ENCODE measurements around the gene AGBL3.

DNA sequence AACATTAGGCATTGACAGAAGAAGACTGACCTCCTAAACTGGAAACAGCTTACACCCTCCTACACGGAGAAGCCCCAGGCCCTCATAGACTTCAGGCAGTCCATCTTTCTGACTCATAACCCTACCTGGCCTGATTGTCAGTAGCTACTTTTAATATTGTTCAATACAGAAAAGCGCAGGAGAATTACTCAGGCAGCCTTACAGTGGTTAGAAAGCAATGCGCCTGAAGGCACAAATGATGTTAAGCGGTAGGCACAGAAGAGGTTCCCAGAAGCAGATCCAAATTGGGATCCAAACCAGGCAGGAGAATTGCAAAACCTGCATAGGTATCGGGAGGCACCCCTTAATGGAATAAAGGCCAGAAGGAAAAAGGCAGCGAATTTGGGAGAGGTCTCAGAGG lies 189.6 kb downstream of the AGBL3 start:
- TF ChIP-seq, protein P1, sequence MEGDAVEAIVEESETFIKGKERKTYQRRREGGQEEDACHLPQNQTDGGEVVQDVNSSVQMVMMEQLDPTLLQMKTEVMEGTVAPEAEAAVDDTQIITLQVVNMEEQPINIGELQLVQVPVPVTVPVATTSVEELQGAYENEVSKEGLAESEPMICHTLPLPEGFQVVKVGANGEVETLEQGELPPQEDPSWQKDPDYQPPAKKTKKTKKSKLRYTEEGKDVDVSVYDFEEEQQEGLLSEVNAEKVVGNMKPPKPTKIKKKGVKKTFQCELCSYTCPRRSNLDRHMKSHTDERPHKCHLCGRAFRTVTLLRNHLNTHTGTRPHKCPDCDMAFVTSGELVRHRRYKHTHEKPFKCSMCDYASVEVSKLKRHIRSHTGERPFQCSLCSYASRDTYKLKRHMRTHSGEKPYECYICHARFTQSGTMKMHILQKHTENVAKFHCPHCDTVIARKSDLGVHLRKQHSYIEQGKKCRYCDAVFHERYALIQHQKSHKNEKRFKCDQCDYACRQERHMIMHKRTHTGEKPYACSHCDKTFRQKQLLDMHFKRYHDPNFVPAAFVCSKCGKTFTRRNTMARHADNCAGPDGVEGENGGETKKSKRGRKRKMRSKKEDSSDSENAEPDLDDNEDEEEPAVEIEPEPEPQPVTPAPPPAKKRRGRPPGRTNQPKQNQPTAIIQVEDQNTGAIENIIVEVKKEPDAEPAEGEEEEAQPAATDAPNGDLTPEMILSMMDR (IDR thresholded peaks at IDR 0.05) = no peak
- TF ChIP-seq POLR2A (IDR thresholded peaks at IDR 0.05) = no peak
- TF ChIP-seq POLR2AphosphoS5 (IDR thresholded peaks at IDR 0.05; ENCODE audit: insufficient read depth in 1 of 2, low read depth in 1 of 2) = no peak
